ENCODE measurements around the gene AMOTL2.

DNA sequence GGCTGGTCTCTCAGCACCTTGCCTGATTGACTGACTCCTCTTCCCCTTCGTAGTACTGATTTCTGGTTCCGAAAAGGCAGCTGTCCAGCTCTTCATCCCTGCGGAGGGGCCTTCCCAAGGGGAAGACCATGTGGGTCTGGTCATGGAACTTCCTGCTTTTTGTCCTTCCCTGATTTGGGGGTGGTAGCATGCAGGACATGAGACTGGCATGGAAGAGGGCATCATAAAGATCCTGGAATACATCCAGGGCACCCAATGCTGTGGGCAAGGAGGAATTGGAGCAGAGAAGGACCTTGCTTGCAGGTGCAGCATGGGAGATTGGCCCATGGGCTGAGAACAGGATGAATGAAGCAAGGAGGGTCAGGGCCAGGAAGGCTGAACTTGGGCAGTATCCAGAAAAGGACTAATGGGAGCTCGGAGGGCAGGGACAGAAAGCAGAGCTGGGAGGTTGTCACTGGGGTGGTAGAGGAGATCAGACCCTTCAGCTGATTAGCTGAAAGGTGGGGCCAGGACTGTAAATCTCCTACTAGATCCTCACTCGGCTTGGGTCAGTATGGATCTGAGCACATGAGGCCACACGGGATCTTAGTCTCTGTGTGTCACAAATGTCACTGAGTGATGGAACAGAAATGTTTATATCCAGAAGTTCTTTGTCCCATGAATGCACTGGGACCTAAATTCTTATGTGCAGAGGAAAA lies 59.5 kb downstream of the AMOTL2 start:
- TF ChIP-seq, protein P1, sequence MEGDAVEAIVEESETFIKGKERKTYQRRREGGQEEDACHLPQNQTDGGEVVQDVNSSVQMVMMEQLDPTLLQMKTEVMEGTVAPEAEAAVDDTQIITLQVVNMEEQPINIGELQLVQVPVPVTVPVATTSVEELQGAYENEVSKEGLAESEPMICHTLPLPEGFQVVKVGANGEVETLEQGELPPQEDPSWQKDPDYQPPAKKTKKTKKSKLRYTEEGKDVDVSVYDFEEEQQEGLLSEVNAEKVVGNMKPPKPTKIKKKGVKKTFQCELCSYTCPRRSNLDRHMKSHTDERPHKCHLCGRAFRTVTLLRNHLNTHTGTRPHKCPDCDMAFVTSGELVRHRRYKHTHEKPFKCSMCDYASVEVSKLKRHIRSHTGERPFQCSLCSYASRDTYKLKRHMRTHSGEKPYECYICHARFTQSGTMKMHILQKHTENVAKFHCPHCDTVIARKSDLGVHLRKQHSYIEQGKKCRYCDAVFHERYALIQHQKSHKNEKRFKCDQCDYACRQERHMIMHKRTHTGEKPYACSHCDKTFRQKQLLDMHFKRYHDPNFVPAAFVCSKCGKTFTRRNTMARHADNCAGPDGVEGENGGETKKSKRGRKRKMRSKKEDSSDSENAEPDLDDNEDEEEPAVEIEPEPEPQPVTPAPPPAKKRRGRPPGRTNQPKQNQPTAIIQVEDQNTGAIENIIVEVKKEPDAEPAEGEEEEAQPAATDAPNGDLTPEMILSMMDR (IDR thresholded peaks at IDR 0.05) = no peak
- no peak for TF ChIP-seq POLR2A (IDR thresholded peaks at IDR 0.05)
